ENCODE data around the gene TMBIM6.
"Not testable (repeated sequence)": the region's sequence is repeated elsewhere in the genome, so short reads cannot be mapped to it uniquely, and the experiment has no call there.

The TMBIM6 gene

GRCh38 chr12:49740930-49741881 is at the start of gene TMBIM6:
Gene TMBIM6, plus strand, starts transcription at chr12:49741557. Its CDS starts 10,937 bp downstream, at chr12:49752494.
- in situ Hi-C loops (cut with MboI; ENCODE audit: low sequenced_read_pairs) = no loop called here

- in situ Hi-C loops (cut with MboI; ENCODE audit: low sequenced_read_pairs) = no loop called here
These were observed 48.5 kb upstream of the TMBIM6 start for GRCh38 chr12:49692851-49693250.

- in situ Hi-C loops (cut with MboI; ENCODE audit: low sequenced_read_pairs) = no loop called here
These were observed 47.4 kb upstream of the TMBIM6 start for GRCh38 chr12:49693931-49694444.

GRCh38 chr12:49696723-49697122 is 44.6 kb upstream of the TMBIM6 start:
- in situ Hi-C loops (cut with MboI; ENCODE audit: low sequenced_read_pairs) = no loop called here

- in situ Hi-C loops (cut with MboI; ENCODE audit: low sequenced_read_pairs) = no loop called here
These were observed 43.5 kb upstream of the TMBIM6 start for GRCh38 chr12:49697808-49698207.

GRCh38 chr12:49698619-49699545 is 42.5 kb upstream of the TMBIM6 start:
- in situ Hi-C loops (cut with MboI; ENCODE audit: low sequenced_read_pairs) = no loop called here

- in situ Hi-C loops (cut with MboI; ENCODE audit: low sequenced_read_pairs) = no loop called here
These were observed 39.3 kb upstream of the TMBIM6 start for GRCh38 chr12:49702009-49702408.

- in situ Hi-C loops (cut with MboI; ENCODE audit: low sequenced_read_pairs) = no loop called here
These were observed 38.6 kb upstream of the TMBIM6 start for GRCh38 chr12:49702676-49703215.

GRCh38 chr12:49703647-49704137 is 37.7 kb upstream of the TMBIM6 start:
- in situ Hi-C loops (cut with MboI; ENCODE audit: low sequenced_read_pairs) = no loop called here

- in situ Hi-C loops (cut with MboI; ENCODE audit: low sequenced_read_pairs) = loop anchor here (5.0 kb wide), 1 partner anchor 63 kb away; no protein-coding TSS in a partner anchor
These were observed 35.8 kb upstream of the TMBIM6 start for GRCh38 chr12:49705479-49706134.

- in situ Hi-C loops (cut with MboI; ENCODE audit: low sequenced_read_pairs) = loop anchor here (5.0 kb wide), 1 partner anchor 64 kb away; no protein-coding TSS in a partner anchor
These were observed 34.8 kb upstream of the TMBIM6 start for GRCh38 chr12:49706351-49707127.

GRCh38 chr12:49707128-49707811 is 34.1 kb upstream of the TMBIM6 start, which contains the start of gene FMNL3:
Gene FMNL3, minus strand, starts transcription at chr12:49707405. Its CDS starts 225 bp downstream, at chr12:49707180.
- in situ Hi-C loops (cut with MboI; ENCODE audit: low sequenced_read_pairs) = loop anchor here (5.0 kb wide), 1 partner anchor 65 kb away; no protein-coding TSS in a partner anchor

- in situ Hi-C loops (cut with MboI; ENCODE audit: low sequenced_read_pairs) = loop anchor here (5.0 kb wide), 1 partner anchor 65 kb away; no protein-coding TSS in a partner anchor
These were observed 33.6 kb upstream of the TMBIM6 start for GRCh38 chr12:49707812-49708147.

GRCh38 chr12:49708851-49709250 is 32.5 kb upstream of the TMBIM6 start:
- in situ Hi-C loops (cut with MboI; ENCODE audit: low sequenced_read_pairs) = loop anchor here (5.0 kb wide), 1 partner anchor 67 kb away; no protein-coding TSS in a partner anchor

GRCh38 chr12:49713952-49714351 is 27.4 kb upstream of the TMBIM6 start:
- in situ Hi-C loops (cut with MboI; ENCODE audit: low sequenced_read_pairs) = not testable (repeated sequence)

- in situ Hi-C loops (cut with MboI; ENCODE audit: low sequenced_read_pairs) = no loop called here
These were observed 24.8 kb upstream of the TMBIM6 start for GRCh38 chr12:49716553-49716952.

- in situ Hi-C loops (cut with MboI; ENCODE audit: low sequenced_read_pairs) = not testable (repeated sequence)
These were observed 23.6 kb upstream of the TMBIM6 start for GRCh38 chr12:49717800-49718199.

- in situ Hi-C loops (cut with MboI; ENCODE audit: low sequenced_read_pairs) = no loop called here
These were observed 21.1 kb upstream of the TMBIM6 start for GRCh38 chr12:49720214-49720613.
